K562 (cell line): ENCODE measurements around the gene GPC3. TPM values are rescaled to one million over a fixed set of nuclear protein-coding genes. Genes with fewer than 3 reads are reported as not detected.

Experiments
- ATAC-seq: fragments of 200-7000 bp; cut with Tn5 transposase; 3 replicates; pipeline ENCODE4 v1.9.1; 2020; ENCODE audit warnings: moderate library complexity
- BruUV-seq: library from RNA; stranded (reverse); fragments of 400-500 nt; replicated peaks from 2 replicates; lab custom pipeline; 2021; lab: Mats Ljungman, UMichigan
- CTCF ChIA-PET: fragments of 300-600 bp; formaldehyde crosslinking; extraction: SDS; loops from one replicate; lab custom pipeline; 2021; ENCODE audit warnings: low intra/inter-chr PET ratio; lab: Yijun Ruan, JAX
- POLR2A ChIA-PET: fragments of 300-600, 350-650 bp; sonication (Branson Sonifier 250); formaldehyde crosslinking; extraction: SDS; loops from one replicate; lab custom pipeline; 2021; ENCODE audit warnings: antibody characterized with exemption, inconsistent platforms; lab: Yijun Ruan, JAX
- DNase-seq, 4 experiments: peaks; one replicate each; pipeline versions ENCODE4 v3.0.0 to v3.0.0-alpha.2; 2011 to 2018; ENCODE audit warnings: low spot score in 3 of 4, mixed read lengths in 3 of 4; ENCODE audit errors: extremely low read depth in 1 of 4
- FAIRE-seq: peaks from 2 replicates; lab custom pipeline; 2011; peaks lifted over from hg19 to GRCh38; lab: Jason Lieb, UNC
- H2AFZ ChIP-seq: 2 replicates; pipeline ENCODE4 v1.6.0; 2011; ENCODE audit warnings: low read depth, low read length, control low read depth, inconsistent platforms
- H3K27ac ChIP-seq: fragments of 200-600 bp; 3 replicates; pipeline ENCODE4 v1.8.0; 2011; ENCODE audit warnings: low read depth, mild to moderate bottlenecking, control low read depth, inconsistent platforms, low read length, moderate library complexity, mixed read lengths; ENCODE audit errors: extremely low read depth
- H3K27me3 ChIP-seq, 2 experiments: fragments of 300-600 bp in 1 of 2; 2 replicates in 1 of 2; 3 replicates in 1 of 2; pipeline versions ENCODE4 v1.6.0 to v1.8.0; 2011; ENCODE audit warnings: inconsistent platforms in 2 of 2, low read length in 2 of 2, mild to moderate bottlenecking in 1 of 2, mixed read lengths in 1 of 2, moderate library complexity in 1 of 2; ENCODE audit not compliant: control insufficient read depth in 2 of 2, insufficient read depth in 2 of 2
- H3K36me3 ChIP-seq: fragments of 300-600 bp; 3 replicates; pipeline ENCODE4 v1.8.0; 2011; ENCODE audit warnings: mild to moderate bottlenecking, low read length, inconsistent platforms; ENCODE audit not compliant: control insufficient read depth, insufficient read depth
- H3K4me1 ChIP-seq, 2 experiments: fragments of 200-600 bp in 1 of 2; replicated peaks in 1 of 2; 2 replicates in 1 of 2; 3 replicates in 1 of 2; pipeline versions ENCODE4 v1.5.1 to v1.8.0; 2011; ENCODE audit warnings: inconsistent platforms in 2 of 2, low read length in 2 of 2, mild to moderate bottlenecking in 1 of 2, mixed read lengths in 1 of 2, moderate library complexity in 1 of 2; ENCODE audit not compliant: control insufficient read depth in 2 of 2, insufficient read depth in 2 of 2
- H3K4me2 ChIP-seq: 2 replicates; pipeline ENCODE4 v1.6.1; 2011; ENCODE audit warnings: low read length, control low read depth, inconsistent platforms, mixed read lengths; ENCODE audit not compliant: insufficient read depth
- H3K4me3 ChIP-seq: fragments of 200-600 bp; sonication (generic), shearing (Covaris generic); 2 replicates; pipeline ENCODE4 v1.5.1; 2016; ENCODE audit warnings: control low read depth, inconsistent platforms
- H3K79me2 ChIP-seq: fragments of 200-600 bp; 3 replicates; pipeline ENCODE4 v1.8.0; 2011; ENCODE audit warnings: low read length, inconsistent platforms; ENCODE audit not compliant: control insufficient read depth, insufficient read depth
- H3K9ac ChIP-seq, 2 experiments: 2 replicates each; pipeline versions ENCODE4 v1.6.0 to v1.6.1; 2011; ENCODE audit warnings: low read depth in 2 of 2, low read length in 2 of 2, control low read depth in 1 of 2, inconsistent platforms in 1 of 2, mild to moderate bottlenecking in 1 of 2, mixed read lengths in 1 of 2; ENCODE audit not compliant: insufficient read depth in 1 of 2
- H3K9me1 ChIP-seq: one replicate; pipeline ENCODE4 v1.6.0; 2011; ENCODE audit warnings: inconsistent platforms, mild to moderate bottlenecking, low read length, moderate library complexity; ENCODE audit not compliant: control insufficient read depth, insufficient read depth
- H3K9me3 ChIP-seq: replicated peaks from 2 replicates; pipeline ENCODE4 v1.5.1; 2011; ENCODE audit warnings: low read depth, low read length, inconsistent platforms; ENCODE audit not compliant: control insufficient read depth, insufficient read depth
- H4K20me1 ChIP-seq: replicated peaks from 2 replicates; pipeline ENCODE4 v1.6.1; 2011; ENCODE audit warnings: low read length, inconsistent platforms, mixed read lengths; ENCODE audit not compliant: control insufficient read depth, insufficient read depth
- CBFB ChIP-seq: sonication (generic); formaldehyde crosslinking; IDR thresholded peaks from 2 replicates; pipeline ENCODE4 v1.4.0; 2020; ENCODE audit warnings: mild to moderate bottlenecking, missing genetic modification reagents
- FOXK1 ChIP-seq: sonication (generic); formaldehyde crosslinking; IDR thresholded peaks from 2 replicates; pipeline ENCODE4 v1.8.0; 2022; ENCODE audit warnings: missing genetic modification reagents, mild to moderate bottlenecking, borderline replicate concordance
- FOXK2 ChIP-seq, 2 experiments: fragments of 450-650 bp; IDR thresholded peaks in 1 of 2; conservative IDR thresholded peaks in 1 of 2; 2 replicates each; pipeline ENCODE4 v1.6.1; 2016; ENCODE audit warnings: low read depth in 2 of 2, mild to moderate bottlenecking in 1 of 2
- MAFG ChIP-seq: fragments of 450-650 bp; conservative IDR thresholded peaks from 2 replicates; pipeline ENCODE4 v1.6.1; 2016; ENCODE audit warnings: missing genetic modification characterization, missing compliant biosample characterization
- PRMT5 ChIP-seq: sonication (generic); formaldehyde crosslinking; IDR thresholded peaks from 2 replicates; pipeline ENCODE4 v1.5.0; 2020; ENCODE audit warnings: missing genetic modification reagents
- SIX5 ChIP-seq, 2 experiments: IDR thresholded peaks; 2 replicates each; pipeline ENCODE4 v1.6.1; 2011; ENCODE audit warnings: low read length in 2 of 2, borderline replicate concordance in 1 of 2, low read depth in 1 of 2, mild to moderate bottlenecking in 1 of 2, moderate library complexity in 1 of 2; ENCODE audit not compliant: insufficient read depth in 1 of 2
- TAF15 ChIP-seq: fragments of 200-400 bp; formaldehyde crosslinking; IDR thresholded peaks from 2 replicates; pipeline ENCODE4 v1.6.1; 2017; ENCODE audit warnings: mild to moderate bottlenecking, low read depth, low read length, moderate library complexity
- THRAP3 ChIP-seq: fragments of 450-650 bp; IDR thresholded peaks from 2 replicates; pipeline ENCODE4 v1.6.1; 2016; ENCODE audit warnings: mild to moderate bottlenecking, inconsistent platforms, borderline replicate concordance
- ZNF431 ChIP-seq: sonication (generic); formaldehyde crosslinking; IDR thresholded peaks from 2 replicates; pipeline ENCODE4 v1.8.0; 2022; ENCODE audit warnings: mild to moderate bottlenecking, missing genetic modification reagents
- ZNF644 ChIP-seq: fragments of 200-800 bp; sonication (Bioruptor generic); IDR thresholded peaks from 2 replicates; pipeline ENCODE4 v1.6.1; 2016; ENCODE audit warnings: low read depth, missing genetic modification characterization, missing compliant biosample characterization
- WGBS: fragments of 100-300 bp; shearing (Covaris generic); methylation state at CpG from one replicate; pipeline ENCODE4 v1.1.6; 2016; ENCODE audit warnings: low coverage, mixed read lengths; ENCODE audit not compliant: insufficient coverage; ENCODE audit errors: missing lambda C conversion rate; 5-methylcytosine and 5-hydroxymethylcytosine counted together
- in situ Hi-C: fragments of 300-500 bp; cut with MboI; formaldehyde crosslinking; loops from 4 replicates; pipeline ENCODE4 v1.15.0; 2018; ENCODE audit warnings: inconsistent platforms, mixed read lengths
- intact Hi-C: fragments of 100-400 bp; cut with micrococcal nuclease; formaldehyde crosslinking; loops from 2 replicates; pipeline ENCODE4 v1.14.2; 2022
- polyA plus RNA-seq, 8 experiments: library from polyadenylated mRNA; depleted of rRNA in 4 of 8; stranded (reverse) in 5 of 8; unstranded in 3 of 8; fragments of >200 nt; fragmentation: Nextera tagmentation in 2 of 8; fragmentation: Illumina TruSeq in 1 of 8; extraction: Ambion mirVana in 2 of 8; extraction: Trizol in 1 of 8; gene quantifications; 2 replicates each; pipeline versions ENCODE4 v1.2.1 to v1.2.3, GENCODE V29; 2011 to 2014; ENCODE audit warnings: inconsistent platforms in 1 of 8, missing spikeins in 1 of 8
- total RNA-seq, 7 experiments: library from RNA; depleted of rRNA in 6 of 7; stranded (reverse); fragments of >200 nt in 6 of 7; fragmentation: Illumina TruSeq in 2 of 7; extraction: Trizol in 2 of 7; gene quantifications; 2 replicates each; pipeline versions ENCODE4 v1.2.1 to v1.2.3, GENCODE V29; 2011 to 2021; ENCODE audit warnings: low replicate concordance in 1 of 7
- TF ChIP-seq, protein P1 (sequence below), 2 experiments: fragments of 450-650 bp in 1 of 2; sonication (generic) in 1 of 2; formaldehyde crosslinking in 1 of 2; IDR thresholded peaks in 1 of 2; conservative IDR thresholded peaks in 1 of 2; 2 replicates each; pipeline versions ENCODE4 v1.6.1 to v1.8.1; 2016 to 2023; ENCODE audit warnings: mild to moderate bottlenecking in 2 of 2, moderate library complexity in 2 of 2, inconsistent platforms in 1 of 2, missing genetic modification reagents in 1 of 2
- TF ChIP-seq, protein P2 (sequence below): fragments of 450-650 bp; formaldehyde crosslinking; IDR thresholded peaks from 2 replicates; pipeline ENCODE4 v1.4.0; 2022; ENCODE audit warnings: missing genetic modification characterization

The GPC3 gene
- total and polyA plus RNA-seq, 9 of the 15 experiments (the other 6 are each of a cell fraction or from before 2014, with no cell fraction given), result 0.42 TPM; not detected in 8

DNA sequence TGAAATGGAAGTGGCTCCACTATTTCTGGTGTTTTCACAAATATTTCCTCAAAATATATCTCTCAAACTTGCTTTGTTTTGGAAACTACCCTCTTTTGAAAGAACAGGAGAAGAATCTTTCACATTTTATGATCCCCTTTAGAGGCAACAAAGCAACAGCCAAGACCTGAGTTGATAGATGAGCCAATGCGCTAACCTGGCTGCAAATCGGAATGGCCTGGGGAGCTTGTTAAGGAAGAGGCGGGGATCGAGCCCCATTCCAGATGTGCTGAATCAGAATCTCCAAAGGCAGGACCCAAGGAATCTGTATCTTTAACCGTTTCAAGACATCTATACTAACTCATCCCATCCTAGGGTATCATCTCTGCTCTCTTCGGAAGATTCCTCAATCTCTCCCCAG is 181.3 kb downstream of the GPC3 start:
- Histone ChIP-seq H3K9me3 (no peaks in the 10 kb centered on the region), H3K27ac (no peak overlapping the region), H3K4me3 (no peak overlapping the region), H3K36me3 (no peaks in the 10 kb centered on the region), H3K79me2 (no peaks in the 10 kb centered on the region), H3K9ac (no peak overlapping the region), H2AFZ (no peak overlapping the region), H3K9me1 (no peaks in the 10 kb centered on the region), H4K20me1 (no peaks in the 10 kb centered on the region), H3K4me2 (no peak overlapping the region), H3K4me1 (no peaks in the 10 kb centered on the region), H3K27me3 (no peaks in the 10 kb centered on the region)
- ATAC-seq, result no peak
- ChIA-PET POLR2A (no interaction called here), CTCF (no interaction called here)
- no TSS peak for BruUV-seq
- WGBS, result 0% methylated on average over 1 of the region's 6 CpGs
- FAIRE-seq, result no peak
- TF ChIP-seq TAF15 (no peak), MAFG (tag) (no peak), FOXK1 (CRISPR knock-in tag) (no peak), THRAP3 (no peak), ZNF644 (tag) (no peak), CBFB (CRISPR knock-in tag) (no peak), PRMT5 (no peak), ZNF431 (CRISPR knock-in tag) (no peak), SIX5 (IDR thresholded peaks at IDR 0.05; ENCODE audit: borderline replicate concordance in 1 of 2, insufficient read depth in 1 of 2, low read depth in 1 of 2, low read length in 2 of 2) (no peak), FOXK2 (conservative IDR thresholded peaks at IDR 0.05 in 1 of 2, IDR thresholded peaks at IDR 0.05 in 1 of 2; ENCODE audit: low read depth in 2 of 2) (no peak)
- TF ChIP-seq, protein P1, sequence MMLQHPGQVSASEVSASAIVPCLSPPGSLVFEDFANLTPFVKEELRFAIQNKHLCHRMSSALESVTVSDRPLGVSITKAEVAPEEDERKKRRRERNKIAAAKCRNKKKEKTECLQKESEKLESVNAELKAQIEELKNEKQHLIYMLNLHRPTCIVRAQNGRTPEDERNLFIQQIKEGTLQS (IDR thresholded peaks at IDR 0.05), result no peak
- TF ChIP-seq, protein P1 (CRISPR knock-in tag; conservative IDR thresholded peaks at IDR 0.05), result no peak
- TF ChIP-seq, protein P2, sequence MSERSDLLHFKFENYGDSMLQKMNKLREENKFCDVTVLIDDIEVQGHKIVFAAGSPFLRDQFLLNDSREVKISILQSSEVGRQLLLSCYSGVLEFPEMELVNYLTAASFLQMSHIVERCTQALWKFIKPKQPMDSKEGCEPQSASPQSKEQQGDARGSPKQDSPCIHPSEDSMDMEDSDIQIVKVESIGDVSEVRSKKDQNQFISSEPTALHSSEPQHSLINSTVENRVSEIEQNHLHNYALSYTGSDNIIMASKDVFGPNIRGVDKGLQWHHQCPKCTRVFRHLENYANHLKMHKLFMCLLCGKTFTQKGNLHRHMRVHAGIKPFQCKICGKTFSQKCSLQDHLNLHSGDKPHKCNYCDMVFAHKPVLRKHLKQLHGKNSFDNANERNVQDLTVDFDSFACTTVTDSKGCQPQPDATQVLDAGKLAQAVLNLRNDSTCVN, result no peak
- in situ Hi-C loops, result no loop called here
- intact Hi-C loops, result loop anchor here (10.0 kb wide), 1 partner anchor 601 kb away; no protein-coding TSS in a partner anchor
- DNase-seq, result no peak
